Glutamatergic neuron (in vitro differentiated cells): ENCODE measurements around the gene COL4A1. TPM values are rescaled to one million over a fixed set of nuclear protein-coding genes. Genes with fewer than 3 reads are reported as not detected.

Source experiments
- DNase-seq: peaks from one replicate; pipeline ENCODE4 v3.0.0; 2022
- H3K27ac Mint-ChIP-seq: one replicate; pipeline ENCODE4 v1.8.0; 2020; ENCODE audit warnings: mild to moderate bottlenecking, mixed read lengths, inconsistent platforms; ENCODE audit not compliant: unreplicated experiment
- H3K27me3 Mint-ChIP-seq: one replicate; pipeline ENCODE4 v1.8.0; 2020; ENCODE audit warnings: mild to moderate bottlenecking, moderate library complexity, mixed read lengths, inconsistent platforms; ENCODE audit not compliant: unreplicated experiment
- H3K36me3 Mint-ChIP-seq: one replicate; pipeline ENCODE4 v1.8.0; 2020; ENCODE audit warnings: mild to moderate bottlenecking, mixed read lengths, inconsistent platforms; ENCODE audit not compliant: unreplicated experiment
- H3K4me1 Mint-ChIP-seq: one replicate; pipeline ENCODE4 v1.8.0; 2020; ENCODE audit warnings: mild to moderate bottlenecking, low read depth, mixed read lengths, inconsistent platforms; ENCODE audit not compliant: unreplicated experiment
- H3K4me3 Mint-ChIP-seq: one replicate; pipeline ENCODE4 v1.8.0; 2020; ENCODE audit warnings: mild to moderate bottlenecking, mixed read lengths, inconsistent platforms; ENCODE audit not compliant: unreplicated experiment
- H3K9me3 Mint-ChIP-seq: one replicate; pipeline ENCODE4 v1.8.0; 2020; ENCODE audit warnings: mild to moderate bottlenecking, moderate library complexity, mixed read lengths, inconsistent platforms; ENCODE audit not compliant: unreplicated experiment
- CTCF ChIP-seq: fragments of 200-600 bp; sonication (generic); IDR thresholded peaks from one replicate; pipeline ENCODE4 v1.5.0; 2021; ENCODE audit not compliant: partially characterized antibody, unreplicated experiment
- total RNA-seq: library from RNA; stranded (reverse); fragmentation: NEBNext Ultra II Directional; extraction: Animal tissue kit (Norgen Biotek cat#: 25700); gene quantifications from one replicate; pipeline ENCODE4 v1.2.1, GENCODE V29; 2021; ENCODE audit not compliant: unreplicated experiment

COL4A1 gene
- total RNA-seq, 1 donor from 2014 or later: 14.6 TPM

DNA sequence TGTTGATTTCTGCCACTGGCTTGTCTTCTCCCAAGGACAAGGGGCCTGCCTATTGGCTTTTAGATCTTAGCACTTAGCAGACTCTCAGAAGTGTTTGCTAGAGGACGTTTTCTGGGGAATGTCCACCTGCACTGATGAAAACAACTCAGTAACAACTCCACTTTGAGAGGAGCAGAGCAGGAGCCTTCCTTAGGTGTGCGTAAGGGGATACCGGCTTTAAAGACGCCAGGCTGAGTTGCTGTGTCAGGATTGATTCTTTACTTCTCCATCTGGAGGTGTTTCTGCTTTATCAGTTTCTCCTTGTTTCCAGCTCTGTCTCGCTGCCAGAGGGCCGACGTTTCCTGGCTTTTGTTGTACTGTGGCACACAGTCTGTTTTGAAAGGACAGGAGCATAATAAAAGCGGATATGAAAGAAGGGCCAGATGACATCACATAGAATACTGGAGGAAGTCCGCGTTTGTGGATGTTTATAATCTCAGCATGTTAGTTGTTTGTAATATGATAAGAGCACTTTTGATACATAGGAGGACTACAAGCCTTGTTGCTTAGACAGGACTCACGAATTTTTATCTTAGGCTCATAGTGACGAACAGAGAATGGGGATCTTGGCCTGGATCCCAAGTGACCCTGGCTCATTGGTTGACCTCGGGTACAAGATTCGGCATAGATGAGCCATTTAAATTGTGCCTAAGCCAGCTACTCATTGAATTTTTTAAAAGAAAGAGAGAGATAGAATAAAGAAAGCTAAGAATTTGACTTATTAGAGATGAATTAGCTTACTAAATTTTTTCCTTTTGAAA, 34.7 kb upstream of the COL4A1 start:
- Mint-ChIP-seq H3K4me3 (no peak overlapping the region), H3K27me3 (peaks cover 5% of the 10 kb centered on the region), H3K4me1 (peaks cover 13% of the 10 kb centered on the region), H3K9me3 (no peaks in the 10 kb centered on the region), H3K27ac (no peak overlapping the region), H3K36me3 (no peaks in the 10 kb centered on the region)
- TF ChIP-seq CTCF: no peak
- no peak for DNase-seq

DNA sequence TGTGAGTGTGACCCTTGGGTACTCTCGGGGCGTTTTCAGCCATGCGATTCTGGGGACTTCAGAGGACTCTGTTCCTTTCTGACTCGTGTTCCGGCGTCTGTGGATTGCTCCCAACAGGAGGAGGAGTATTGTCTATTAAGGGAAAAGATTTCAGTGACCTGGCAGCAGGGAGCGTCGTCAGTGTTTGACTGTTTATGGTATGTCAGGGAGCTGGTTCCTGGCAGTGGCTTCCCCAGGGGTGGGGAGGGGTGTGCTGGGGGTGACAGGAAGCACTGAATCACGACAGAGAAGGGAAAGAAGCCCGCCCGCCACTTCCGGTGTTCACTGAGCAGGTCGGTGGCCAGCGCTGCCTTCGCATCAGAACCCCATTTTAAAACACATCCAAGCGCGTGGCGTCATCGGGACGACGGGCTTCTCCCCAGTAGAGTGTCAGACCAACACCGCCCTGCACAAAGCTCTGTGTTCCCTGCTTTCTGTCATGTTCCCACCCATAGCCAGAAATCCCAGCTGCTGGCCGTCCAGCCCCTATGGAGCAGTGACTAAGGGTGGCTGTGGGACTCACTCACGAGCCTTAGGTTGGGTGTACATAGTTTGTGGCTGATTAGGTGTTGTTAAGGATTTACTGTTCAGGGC, 34.0 kb upstream of the COL4A1 start:
- DNase-seq: no peak
- H3K27ac Mint-ChIP-seq: no peak overlapping the region
- TF ChIP-seq CTCF: no peak
- H3K36me3 Mint-ChIP-seq: peaks cover 3% of the 10 kb centered on the region
- peaks cover 13% of the 10 kb centered on the region for H3K4me1 Mint-ChIP-seq
- H3K27me3 Mint-ChIP-seq: peaks cover 5% of the 10 kb centered on the region
- H3K9me3 Mint-ChIP-seq: no peaks in the 10 kb centered on the region
- no peak overlapping the region for H3K4me3 Mint-ChIP-seq

GRCh38 chr13:110339975-110340550, 33.1 kb upstream of the COL4A1 start:
- Mint-ChIP-seq H3K36me3 (peaks cover 5% of the 10 kb centered on the region), H3K4me1 (peaks cover 13% of the 10 kb centered on the region), H3K9me3 (no peaks in the 10 kb centered on the region), H3K27ac (no peak overlapping the region), H3K27me3 (peaks cover 1% of the 10 kb centered on the region), H3K4me3 (no peak overlapping the region)
- DNase-seq: no peak
- TF ChIP-seq CTCF: no peak

DNA sequence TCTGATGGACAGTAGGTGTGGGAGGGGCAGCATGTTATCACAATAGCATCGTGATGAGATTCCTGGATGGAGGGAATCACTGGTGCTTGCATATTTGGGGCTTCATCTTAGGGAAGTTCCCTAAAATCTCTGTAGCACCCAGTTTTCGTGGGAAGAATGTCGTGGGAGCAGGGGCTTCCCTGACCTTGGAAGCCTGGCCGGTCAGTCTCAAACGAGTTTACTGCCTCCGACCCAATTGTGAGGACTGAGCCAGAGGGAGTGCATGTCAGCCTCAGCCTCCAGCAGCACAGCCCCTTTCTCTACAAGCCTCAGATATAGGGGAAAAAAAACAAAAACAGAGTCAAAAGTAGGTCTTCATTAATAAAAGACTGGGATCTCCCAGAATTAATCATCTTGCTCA, 32.3 kb upstream of the COL4A1 start:
- Mint-ChIP-seq H3K27ac (no peak overlapping the region), H3K27me3 (no peaks in the 10 kb centered on the region), H3K4me1 (peaks cover 13% of the 10 kb centered on the region), H3K9me3 (no peaks in the 10 kb centered on the region), H3K4me3 (no peak overlapping the region), H3K36me3 (peaks cover 5% of the 10 kb centered on the region)
- DNase-seq: no peak
- TF ChIP-seq CTCF: no peak
